ENCODE measurements around the gene CSGALNACT2.
"Not testable (repeated sequence)": the region's sequence is repeated elsewhere in the genome, so short reads cannot be mapped to it uniquely, and the experiment has no call there.

Gene CSGALNACT2

DNA sequence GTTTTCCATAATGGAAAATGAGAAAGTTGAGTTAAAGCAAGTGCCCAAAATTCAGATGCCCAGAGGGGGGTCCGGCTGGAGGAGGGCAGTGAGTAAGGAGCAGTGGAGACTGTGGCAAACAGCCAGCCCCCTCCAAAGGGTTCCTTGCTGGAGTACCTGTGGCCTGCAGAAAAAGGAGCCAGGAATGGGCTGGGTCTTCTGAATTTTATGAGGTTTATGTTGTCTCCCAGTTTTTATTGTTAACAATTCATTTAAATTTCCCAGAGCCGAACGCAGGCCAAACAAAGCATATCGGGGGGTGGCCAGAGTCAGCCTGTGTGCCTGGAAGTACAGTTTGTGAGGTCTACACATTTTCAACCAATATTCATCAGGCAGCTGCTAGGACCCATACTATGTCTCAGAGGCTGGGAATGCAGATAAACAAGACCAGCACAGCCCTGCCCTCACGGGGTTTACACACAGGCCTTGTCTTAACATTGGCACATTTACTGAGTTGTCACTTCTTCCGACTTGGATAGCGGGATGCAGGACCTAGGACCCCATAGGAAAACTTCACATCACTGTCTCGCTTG, 12.9 kb upstream of the CSGALNACT2 start:
- no peak for DNase-seq

DNA sequence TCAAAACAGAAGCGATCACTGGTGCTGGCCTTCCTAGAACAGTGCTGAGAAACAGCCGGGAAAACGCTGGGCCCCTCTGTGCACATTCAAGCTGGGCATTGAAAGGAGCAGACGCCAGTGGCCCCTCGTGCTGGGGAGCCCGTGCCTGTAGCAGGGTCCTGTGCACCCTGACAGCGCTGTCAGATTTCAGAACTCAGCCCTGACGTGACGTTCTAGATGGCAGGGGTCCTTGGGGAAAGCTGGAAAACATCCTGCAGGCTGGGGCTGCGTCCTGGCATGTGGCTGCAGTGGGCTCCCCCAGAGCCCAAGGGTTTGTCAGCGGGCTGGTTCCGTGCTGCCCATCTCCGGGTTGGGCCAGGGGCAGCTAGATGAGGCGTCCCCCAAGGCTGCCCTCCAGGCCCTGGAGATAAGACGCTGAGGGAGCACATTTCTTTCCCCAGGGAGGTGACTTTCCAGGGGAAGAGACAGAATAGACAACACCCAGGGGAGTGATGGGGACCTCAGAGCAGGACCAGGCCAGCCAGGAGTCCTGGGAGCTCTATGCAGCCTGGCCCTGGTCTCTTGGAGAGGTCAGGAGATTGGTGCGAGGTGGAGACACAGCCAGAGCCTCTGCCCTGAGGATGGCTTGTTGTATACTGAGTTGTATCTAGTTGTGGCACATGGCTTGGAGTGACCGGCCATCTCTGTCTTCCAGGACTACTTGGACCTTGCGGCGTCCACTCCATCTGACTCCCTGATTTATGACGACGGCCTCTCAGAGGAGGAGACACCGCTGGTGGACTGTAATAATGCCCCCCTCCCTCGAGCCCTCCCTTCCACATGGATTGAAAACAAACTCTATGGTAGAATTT, 12.1 kb upstream of the CSGALNACT2 start:
- DNase-seq, result no peak

DNA sequence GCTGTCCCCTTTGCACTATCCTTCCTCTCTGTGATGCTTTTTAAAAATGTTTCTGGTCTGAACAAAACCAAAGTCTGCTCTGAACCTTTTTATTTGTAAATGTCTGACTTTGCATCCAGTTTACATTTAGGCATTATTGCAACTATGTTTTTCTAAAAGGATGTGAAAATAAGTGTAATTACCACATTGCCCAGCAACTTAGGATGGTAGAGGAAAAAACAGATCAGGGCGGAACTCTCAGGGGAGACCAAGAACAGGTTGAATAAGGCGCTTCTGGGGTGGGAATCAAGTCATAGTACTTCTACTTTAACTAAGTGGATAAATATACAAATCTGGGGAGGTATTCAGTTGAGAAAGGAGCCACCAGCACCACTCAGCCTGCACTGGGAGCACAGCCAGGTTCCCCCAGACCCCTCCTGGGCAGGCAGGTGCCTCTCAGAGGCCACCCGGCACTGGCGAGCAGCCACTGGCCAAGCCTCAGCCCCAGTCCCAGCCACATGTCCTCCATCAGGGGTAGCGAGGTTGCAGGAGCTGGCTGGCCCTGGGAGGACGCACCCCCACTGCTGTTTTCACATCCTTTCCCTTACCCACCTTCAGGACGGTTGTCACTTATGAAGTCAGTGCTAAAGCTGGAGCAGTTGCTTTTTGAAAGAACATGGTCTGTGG, 11.4 kb upstream of the CSGALNACT2 start:
- no peak for DNase-seq

DNA sequence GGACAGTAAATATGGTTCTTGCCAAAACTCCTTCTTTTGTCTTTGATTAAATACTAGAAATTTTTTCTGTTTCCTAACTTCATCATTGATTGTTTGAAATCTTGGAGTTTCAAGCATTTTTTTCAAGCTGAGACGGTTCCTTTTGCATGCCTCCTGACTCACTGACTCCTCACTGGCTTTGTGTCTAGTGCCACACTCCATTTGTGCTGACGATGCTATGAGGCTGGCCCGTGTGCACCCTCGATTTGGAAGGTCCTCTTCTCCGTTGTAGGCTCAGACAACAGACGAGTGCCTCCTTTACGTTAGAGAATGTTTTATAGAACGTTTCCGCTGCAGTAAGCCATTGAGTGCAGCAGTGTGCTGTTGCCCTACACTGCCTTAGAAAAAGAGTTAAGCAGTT, 10.8 kb upstream of the CSGALNACT2 start:
- no peak for DNase-seq

DNA sequence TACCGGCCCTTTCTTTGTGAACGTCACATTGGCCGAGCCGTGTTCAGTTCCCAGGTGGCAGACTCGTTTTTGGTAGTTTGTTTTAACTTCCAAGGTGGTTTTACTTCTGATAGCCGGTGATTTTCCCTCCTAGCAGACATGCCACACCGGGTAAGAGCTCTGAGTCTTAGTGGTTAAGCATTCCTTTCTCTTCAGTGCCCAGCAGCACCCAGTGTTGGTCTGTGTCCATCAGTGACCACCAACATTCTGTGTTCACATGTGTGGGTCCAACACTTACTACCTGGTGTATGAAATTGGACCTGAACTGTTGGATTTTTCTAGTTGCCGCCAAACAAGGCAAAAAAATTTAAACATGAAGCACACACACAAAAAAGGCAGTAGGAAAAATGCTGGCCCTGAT, 9.9 kb upstream of the CSGALNACT2 start:
- no peak for DNase-seq

DNA sequence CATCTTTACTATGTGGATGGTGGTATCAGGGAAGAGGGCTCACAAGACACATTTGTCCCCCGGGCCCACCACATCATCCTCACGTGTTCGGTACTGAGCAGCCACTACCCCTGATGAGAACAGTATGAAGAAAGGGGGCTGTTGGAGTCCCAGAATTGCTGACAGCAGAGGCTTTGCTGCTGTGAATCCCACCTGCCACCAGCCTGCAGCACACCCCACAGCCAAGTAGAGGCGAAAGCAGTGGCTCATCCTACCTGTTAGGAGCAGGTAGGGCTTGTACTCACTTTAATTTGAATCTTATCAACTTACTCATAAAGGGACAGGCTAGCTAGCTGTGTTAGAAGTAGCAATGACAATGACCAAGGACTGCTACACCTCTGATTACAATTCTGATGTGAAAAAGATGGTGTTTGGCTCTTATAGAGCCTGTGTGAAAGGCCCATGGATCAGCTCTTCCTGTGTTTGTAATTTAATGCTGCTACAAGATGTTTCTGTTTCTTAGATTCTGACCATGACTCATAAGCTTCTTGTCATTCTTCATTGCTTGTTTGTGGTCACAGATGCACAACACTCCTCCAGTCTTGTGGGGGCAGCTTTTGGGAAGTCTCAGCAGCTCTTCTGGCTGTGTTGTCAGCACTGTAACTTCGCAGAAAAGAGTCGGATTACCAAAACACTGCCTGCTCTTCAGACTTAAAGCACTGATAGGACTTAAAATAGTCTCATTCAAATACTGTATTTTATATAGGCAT, 9.1 kb upstream of the CSGALNACT2 start:
- DNase-seq, result no peak

DNA sequence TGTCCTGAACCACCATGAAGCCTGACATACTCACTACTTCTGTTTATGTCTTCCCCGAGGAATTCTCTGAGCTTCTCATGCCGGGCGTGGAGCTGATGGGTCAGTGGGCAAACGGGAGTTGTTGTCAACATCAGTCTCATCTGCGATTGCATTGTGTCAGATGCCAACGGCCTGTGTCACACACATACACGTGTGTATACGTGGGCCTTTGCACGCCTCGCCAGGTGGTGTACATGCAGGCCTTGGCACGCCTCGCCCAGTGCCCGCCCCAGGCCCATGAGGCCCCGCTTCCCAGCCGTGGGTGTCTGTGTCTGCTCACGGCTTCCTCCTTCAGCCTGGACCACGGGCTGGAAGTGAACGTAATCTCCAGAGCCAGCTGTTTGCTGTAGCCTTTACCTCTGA, 7.5 kb upstream of the CSGALNACT2 start:
- no peak for DNase-seq

DNA sequence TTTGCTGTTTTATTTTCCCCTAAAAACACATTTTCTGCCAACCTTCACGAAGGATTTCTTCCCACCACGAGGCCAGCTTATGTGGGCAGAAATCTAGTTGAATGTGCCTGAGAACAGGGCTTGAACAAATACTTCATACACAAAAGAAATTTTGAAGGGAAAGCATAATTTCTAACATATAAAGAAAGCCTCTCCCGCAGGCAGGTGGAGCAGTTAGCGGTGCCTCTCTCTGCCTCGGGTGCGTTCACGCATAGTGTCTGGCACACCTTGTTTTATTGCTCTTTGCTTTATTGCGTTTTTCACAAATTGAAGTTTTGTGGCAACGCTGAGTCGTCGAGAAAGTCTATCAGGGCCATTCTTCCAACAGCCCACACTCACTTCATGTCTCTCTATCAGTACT, 7.0 kb upstream of the CSGALNACT2 start:
- DNase-seq, result no peak

DNA sequence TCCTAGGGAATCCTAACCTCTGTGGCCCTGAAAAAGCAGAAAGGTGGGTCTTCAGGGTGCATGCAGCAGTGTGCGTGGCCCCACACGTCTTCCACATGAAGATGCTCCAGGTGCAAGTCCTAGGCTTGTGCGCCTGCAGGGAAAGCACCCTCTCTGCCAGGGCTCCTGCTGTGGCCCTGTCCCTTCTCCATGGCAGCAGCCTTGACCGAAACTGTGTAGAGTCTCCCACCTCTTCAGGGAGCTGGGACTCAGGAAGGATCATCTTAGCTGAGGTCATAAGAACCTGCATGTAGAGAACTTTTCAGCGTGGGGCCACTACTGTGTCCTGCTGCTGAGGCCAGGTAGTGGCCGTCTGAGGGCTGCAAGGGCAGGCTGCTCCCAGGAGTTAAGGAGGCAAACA, 6.3 kb upstream of the CSGALNACT2 start:
- DNase-seq, result no peak

DNA sequence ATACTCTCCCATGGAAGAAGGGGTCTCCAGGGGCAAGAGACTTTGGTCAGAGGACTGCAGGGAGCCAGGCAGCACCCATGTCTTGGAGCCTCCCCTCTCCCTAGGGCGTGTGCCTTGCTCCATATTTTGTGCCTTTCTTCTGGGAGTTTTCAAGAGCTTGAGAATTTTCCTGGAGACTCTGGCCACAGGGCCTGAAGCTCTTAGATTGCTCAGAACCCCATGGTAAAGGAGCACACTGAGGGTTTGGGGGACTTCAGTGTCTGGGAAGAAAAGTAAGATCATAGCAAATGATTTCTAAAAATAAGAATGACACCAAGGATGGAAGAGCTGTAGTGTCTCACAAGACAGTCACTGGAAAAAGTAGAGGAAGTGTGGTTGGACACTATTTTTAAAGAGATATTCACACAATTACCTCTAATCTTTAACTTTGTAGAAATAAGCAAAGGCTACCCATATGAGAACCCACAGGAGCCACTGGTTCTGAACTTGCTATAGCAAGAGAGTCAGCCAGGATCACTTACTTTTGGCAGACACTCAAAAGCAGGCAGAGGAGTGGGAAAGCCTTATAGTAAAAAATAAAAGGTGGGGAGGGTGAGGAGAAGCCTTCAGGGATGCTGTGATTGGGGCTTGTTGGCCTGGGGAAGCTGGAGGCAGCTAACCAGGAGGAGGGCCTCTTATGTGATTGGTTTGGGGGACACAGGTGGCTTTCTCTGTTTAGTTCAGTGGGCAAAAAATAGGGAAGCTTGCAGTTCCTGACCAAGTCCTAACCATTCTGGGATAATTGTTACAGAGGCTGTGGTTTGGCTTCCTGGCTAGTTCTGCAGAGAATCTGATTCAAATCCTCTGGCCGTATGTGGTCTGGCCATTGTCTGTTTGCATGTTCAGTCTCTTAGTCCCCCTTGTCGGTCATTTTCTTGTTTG, 5.1 kb upstream of the CSGALNACT2 start:
- no peak for DNase-seq

DNA sequence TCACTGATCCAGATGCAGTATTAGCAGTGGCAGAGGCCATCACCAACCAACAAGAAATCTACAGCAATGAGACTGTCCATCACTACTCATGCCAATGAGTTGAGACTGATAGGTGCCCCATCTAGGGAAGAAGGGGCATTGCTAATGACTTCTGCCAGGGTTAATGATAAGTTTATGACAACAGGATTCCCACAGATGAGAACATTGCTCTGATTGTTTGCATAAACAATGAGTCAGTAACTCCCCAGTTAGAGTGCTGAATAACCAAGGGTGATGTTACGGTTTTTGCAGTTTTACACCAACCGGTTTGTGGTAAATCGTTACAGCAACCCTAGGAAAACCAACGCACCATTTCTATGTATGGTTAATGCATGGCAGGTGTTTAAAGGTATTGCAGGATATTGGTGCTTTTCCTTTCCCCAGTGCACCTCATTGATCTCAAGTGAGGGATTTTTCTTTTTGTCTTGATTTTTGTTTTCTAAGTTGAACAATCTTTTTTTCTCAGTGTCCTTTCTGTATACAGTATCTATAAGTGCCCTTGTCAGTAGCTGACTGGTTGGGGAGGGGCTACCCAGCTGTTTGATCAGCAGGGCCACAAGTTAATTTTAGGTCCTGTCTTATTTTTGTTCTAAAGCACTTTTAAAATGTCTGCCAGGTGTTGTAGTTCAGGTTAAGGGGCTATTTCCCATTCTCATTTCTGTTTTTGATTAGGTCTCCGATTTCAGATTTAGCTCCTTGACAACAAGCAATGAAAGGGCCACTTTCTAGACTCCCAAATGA, 3.9 kb upstream of the CSGALNACT2 start:
- DNase-seq, result no peak

DNA sequence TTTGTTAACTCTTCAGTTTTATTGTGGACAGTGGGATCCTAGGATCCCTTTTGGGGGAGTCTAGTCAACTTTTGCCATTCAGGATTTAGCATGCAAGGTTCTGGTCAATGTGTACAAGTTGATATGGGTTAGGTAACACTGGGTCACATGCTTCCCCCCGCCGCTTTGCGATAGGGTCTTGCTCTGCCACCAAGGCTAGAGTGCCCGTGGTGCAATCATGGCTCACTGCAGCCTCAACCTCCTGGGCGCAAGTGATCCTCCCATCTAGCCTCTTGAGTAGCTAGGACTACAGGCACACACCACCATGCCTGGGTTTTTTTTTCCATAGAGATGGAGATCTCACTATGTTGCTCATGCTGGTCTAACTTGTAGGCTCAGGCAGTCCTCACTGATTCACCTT, 3.2 kb upstream of the CSGALNACT2 start:
- DNase-seq, result no peak

DNA sequence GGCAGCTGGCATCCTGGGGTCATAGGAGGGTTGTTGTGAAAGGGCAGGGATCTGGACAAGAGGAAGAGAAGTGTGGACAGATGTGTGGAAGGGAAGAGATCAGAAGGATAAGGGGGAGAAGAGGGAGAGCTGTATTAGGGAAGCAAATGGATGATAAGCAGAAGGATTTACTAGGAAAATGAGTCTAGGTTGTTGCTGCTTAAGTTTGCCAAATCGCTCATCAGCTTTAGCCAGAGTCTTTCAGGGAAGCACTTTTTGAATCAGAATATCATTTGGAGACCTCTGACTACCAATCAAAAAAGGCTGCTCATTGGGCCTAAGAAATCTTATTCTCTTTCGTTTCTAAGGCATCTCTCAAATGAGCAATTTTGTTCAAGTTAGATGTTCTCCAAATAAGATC, 2.6 kb upstream of the CSGALNACT2 start:
- no peak for DNase-seq

DNA sequence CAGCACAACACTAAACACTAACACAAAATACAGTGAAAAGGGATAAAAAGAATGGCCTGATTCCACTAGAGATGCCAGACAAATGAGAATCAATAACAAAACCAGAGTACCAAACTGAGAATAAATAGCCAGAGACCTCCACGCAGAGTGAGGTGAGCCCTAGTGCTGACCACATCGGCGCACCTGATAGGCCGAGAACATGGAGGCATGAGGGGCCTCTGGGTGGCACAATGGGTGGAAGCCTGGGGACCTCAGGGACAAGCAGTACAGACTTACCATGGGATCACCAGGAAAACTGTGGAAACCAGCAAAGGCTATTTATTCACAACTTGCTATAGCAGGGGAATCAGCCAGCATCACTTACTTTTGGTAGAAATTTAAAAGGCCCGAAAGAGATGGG, 1.8 kb upstream of the CSGALNACT2 start:
- DNase-seq, result no peak

DNA sequence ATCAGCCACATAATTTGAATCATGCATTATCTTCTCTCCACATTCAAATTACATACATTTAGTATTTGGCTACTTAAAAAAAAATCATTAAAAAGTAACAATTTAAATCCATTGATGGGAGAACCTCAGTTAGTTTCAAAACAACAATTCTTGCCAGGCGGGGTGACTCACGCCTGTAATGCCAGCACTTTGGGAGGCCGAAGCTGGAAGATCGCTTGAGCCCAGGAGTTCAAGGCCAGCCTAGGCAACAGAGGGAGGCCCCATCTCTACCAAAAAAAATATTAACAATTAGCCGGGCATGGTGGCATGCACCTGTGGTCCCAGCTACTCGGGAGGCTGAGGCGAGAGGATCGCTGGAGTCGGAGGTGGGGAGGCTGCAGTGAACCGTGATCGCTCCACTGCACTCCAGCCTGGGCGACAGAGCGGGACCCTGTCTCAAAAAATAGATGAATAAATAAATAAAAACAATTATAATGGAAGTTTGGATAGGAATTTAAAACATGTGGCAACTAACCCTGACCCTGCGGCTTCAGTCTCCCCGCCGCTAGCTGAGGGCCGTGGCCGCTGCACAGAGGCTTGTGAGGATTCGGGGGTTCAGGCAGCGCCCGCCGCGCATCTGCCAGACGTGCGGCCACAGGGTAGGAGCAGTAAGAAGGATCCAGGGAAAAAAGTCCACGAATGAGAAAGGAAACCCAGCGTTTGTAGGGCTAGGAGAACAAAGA, 1.1 kb upstream of the CSGALNACT2 start:
- DNase-seq, result no peak

DNA sequence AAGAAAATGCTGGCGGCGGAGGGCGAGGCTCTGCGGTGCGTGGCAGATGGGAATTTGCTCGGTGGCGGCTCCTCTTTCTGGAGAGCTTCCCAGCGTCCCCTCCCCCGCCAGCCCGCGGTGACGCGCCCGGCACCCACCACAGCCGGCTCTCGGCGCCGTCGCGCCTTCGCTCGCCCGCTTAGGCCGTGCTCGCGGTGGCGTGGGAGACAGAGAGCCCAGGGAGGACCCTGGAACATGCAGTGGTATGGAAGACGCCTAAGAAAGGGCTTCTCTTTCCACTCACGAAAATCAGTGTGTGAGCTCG, 576 bp upstream of the CSGALNACT2 start:
- DNase-seq, result no peak

DNA sequence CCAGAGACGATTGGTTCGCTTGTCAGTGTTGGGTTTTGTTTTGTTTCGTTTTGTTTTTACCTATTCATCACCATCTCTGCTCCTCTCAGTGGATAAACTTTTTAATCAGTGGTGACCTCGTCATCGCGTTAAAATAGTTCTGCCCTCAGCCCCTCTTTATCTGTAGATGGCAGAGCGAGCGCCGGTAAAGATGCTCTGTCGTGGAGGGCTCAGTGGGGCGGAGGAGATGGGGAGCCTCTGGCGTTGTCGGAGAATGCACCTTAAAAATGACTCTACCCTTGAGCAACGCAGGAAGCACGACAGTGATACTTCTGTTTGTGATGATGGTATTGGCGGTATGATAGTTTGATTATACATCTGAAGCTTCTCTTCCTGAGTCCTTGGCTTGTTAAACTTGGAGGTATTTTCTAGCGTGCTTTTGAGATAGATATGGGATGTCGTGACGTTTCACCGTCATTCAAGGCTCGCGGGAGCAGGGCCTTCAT, 554 bp downstream of the CSGALNACT2 start:
- no peak for DNase-seq

DNA sequence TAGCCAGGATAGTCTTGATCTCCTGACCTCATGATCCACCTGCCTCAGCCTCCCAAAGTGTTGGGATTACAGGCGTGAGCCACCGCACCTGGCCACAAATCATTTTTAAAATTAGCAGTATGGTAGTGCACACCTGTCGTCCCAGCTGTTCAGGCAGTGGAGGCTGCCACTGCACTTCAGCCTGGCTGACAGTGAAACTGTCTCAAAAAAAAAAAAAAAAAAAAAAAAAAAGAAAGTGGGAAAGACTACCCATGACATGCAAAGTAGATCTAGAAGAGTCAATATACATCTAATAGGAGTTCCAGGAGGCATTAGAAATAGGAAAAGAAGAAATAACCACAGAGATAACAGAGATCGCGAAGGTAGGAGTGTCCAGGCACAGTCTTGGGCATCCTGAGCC, 3.2 kb downstream of the CSGALNACT2 start:
- no peak for DNase-seq

DNA sequence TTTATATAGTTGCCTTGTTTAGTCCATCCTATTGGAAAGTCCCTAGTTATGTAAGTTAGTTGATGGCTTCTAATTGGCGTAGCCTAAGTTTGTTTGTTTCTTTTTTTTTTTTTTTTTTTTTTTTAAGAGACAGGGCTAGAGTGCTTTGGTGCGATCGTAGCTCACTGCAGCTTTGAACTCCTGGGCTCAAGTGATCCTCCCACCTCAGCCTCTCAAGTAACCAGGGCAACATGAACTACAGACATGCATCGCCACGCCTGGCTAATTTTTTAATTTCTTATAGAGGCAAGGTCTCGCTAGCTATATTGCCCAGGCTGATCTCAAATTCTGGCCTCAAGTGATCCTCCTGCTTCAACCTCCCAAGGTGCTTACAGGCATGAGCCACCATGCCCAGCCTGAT, 7.1 kb downstream of the CSGALNACT2 start:
- no peak for DNase-seq

DNA sequence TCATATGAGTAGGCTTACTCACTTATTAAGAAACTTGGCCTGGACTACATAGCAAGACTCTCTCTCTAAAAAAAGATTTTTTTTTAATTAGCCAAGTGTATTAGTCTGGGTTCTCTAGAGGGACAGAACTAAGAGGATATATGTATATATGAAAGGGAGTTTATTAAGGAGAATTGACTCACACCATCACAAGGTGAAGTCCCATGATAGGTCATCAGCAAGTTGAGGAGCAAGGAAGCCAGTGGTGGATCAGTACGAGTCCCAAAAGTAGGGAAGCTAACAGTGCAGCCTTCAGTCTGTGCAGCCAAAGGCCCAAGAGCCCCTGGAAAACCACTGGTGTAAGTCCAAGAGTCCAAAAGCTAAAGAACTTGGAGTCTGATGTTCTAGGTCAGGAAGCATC, 7.7 kb downstream of the CSGALNACT2 start:
- not testable (repeated sequence) for DNase-seq

DNA sequence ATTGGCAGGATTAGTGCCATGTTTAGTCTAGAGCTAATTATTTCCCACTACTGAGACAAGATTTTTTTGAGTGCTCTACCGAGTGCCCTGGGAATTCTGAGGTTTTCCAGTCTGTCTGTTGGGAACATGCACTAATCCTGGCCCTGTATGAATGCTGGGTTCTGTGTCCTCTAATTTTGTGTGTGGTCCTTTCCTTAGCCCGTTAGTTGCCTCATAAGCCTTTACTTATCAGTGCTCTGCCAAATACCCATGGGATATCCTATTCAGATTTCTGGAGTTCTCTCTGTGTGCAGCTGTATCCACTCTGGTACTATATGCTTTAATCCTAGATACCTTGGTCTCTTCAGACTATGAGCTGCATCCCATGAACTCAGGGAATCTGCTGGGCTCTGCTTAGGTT, 13.1 kb downstream of the CSGALNACT2 start:
- DNase-seq, result no peak

All from NCI-H2029 (cell line).